AG08395 (cell line): Measurements from ENCODE around the gene PRAMEF11.
"Not testable (repeated sequence)": the region's sequence is repeated elsewhere in the genome, so short reads cannot be mapped to it uniquely, and the experiment has no call there.

Experiments
- DNase-seq: peaks from one replicate; pipeline ENCODE4 v3.0.0; 2012; ENCODE audit warnings: mixed read lengths, low spot score

Gene PRAMEF11

DNA sequence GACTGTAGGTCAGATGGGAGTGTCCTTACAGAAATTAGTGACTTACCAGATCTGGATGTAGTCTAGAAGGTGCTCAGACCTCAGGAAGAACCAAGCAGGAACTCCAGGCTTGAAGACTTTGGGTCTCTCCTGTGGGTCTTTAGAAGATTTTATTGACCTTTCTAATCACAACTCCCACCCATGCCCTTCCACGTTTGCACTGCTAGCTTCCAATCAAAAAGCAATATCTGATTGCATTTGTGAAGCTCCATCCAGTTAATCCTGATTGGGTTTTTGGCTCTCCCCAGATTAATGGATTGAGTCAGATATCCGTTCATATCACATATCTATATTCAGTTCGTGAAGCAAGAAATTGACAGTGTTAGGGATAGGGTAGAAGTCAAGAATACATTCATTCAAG is at the start of gene PRAMEF11:
PRAMEF11 (minus strand) TSS at position 101 of the 400 bp plus-strand sequence. CDS start 2,621 bp downstream, outside the sequence.
- DNase-seq = not testable (repeated sequence)

DNA sequence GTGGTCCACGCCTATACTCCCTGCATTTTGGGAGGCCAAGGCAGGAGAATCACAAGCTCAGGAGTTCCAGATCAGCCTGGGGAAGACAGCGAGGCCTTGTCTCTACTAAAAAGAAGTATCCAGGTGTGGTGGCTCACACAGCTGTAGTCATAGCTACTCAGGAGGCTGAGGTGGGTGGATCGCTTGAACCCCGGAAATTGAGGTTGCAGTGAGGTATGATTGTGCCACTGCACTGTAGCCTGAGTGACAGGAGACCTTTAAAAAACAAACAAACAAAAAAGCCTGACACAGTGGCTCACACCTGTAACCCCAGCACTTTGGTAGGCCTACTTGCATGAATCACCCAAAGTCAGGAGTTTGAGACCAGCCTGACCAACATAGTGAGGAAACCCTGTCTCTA is 47.2 kb upstream of the PRAMEF11 start:
- not testable (repeated sequence) for DNase-seq

DNA sequence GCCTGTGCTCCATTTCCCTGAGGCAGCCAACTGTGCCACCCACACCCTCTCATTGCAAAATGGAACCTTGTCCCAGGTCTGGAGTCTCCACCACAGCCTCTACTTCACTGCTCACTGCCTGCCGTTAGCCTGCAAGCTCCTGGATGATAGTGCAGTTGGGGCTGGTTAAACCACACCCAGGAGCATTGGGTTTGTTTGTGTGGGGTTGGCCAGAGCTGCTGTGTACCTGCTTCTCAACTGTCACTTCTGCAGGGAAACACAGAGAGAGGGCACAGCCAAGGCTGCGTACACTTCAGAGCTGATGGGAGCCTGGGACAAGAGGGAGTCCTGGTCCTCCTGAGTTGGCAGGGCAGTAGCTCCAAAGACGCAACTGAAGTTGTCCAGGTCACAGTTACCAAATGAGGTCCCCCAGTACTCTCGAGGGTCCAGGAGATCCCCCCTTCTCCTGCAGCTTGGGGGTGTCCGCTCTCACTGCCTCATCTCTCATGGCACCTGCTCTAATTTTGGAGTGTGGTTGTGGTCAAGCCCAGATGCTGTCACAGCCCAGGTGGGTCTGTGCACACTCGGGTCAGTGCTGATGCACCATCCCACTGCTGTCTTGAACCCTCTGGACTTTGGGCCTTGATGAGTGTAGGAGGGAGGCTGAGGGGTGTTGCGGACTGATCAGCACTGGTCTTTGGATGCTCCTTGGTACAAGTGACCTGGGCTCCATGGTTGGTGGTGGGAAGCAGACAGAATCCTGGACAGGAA is 32.1 kb upstream of the PRAMEF11 start:
- not testable (repeated sequence) for DNase-seq

DNA sequence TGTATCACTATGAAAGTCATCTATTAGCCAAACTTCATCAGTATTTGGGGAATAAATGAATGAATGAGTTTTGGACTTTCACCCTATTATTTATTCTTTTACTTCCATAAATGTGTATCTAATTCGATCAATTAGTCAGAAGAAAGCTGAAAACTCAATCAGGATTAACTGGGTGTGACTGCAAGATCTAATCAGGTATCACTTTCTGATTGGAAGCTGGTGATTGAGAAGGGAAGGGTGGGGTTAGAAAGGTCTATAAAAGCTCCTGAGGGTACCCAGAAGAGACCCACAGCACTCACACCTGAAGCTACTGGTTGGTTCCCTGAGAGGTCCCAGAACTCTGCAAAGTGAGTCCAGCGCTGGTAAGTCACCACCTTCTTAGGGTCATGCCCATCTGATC is 25.6 kb upstream of the PRAMEF11 start, which contains the start of gene PRAMEF2:
PRAMEF2 (plus strand) TSS at position 301 of the 400 bp plus-strand sequence. CDS start 1,924 bp downstream, outside the sequence.
- not testable (repeated sequence) for DNase-seq

DNA sequence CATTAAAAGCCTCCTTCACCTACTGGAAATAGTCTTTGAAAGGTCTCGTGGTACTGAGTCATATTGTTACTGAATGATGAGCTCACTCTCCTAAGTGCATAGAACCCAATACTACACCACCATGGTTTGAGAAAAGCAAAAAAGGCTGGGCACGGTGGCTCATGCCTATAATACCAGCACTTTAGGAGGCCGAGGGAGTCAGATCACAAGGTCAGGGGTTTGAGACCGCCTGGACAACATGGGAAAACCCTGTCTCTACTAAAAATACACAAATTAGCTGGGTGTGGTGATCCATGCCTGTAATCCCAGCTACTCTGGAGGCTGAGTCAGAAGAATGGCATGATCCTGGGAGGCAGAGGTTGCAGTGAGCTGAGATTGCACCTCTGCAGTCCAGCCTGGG is 20.6 kb upstream of the PRAMEF11 start:
- DNase-seq = peak; percentile 15

DNA sequence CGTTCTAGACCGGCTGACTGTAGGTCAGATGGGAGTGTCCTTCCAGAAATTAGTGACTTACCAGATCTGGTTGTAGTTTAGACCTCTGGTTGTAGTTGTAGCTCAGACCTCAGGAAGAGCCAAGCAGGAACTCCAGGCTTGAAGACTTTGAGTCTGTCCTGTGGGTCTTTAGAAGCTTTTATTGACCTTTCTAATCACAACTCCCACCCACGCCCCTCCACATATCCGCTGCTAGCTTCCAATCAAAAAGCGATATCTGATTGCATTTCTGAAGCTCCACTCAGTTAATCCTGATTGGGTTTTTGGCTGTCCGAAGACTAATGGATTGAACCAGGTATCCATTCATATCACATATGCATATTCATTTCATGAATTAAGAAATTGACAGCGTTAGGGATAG is 17.4 kb upstream of the PRAMEF11 start, which contains the start of gene HNRNPCL1:
HNRNPCL1 (minus strand) TSS at position 101 of the 400 bp plus-strand sequence. CDS start 431 bp downstream, outside the sequence.
- DNase-seq = not testable (repeated sequence)

DNA sequence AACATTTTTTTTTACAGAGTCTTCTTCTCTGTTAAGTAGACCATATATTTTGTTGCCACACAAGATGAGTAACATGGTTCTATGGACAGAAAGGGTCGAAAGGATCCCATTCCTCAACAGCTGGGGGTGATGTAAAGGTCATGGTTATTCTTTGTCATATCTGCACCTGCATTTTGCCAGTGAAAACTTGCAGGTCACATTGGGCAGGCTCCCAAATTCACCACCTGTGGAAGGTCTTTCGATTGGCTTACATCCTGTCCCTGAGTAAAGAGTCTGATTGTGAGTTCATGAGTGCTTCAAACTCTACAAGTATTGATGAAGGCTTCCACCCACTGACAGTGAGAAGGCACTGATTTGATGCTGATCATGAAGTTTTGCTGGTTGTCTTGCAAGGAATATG is 2.0 kb upstream of the PRAMEF11 start:
- DNase-seq = not testable (repeated sequence)

DNA sequence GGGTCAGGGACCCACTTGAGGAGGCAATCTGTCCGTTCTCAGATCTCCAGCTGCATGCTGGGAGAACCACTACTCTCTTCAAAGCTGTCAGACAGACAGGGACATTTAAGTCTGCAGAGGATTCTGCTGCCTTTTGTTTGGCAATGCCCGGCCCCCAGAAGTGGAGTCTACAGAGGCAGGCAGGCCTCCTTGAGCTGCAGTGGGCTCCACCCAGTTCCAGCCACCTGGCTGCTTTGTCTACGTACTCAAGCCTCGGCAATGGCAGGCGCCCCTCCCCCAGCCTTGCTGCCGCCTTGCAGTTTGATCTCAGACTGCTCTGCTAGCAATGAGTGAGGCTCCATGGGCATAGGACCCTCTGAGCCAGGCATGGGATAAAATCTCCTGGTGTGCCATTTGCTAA is 12.1 kb downstream of the PRAMEF11 start:
- DNase-seq = not testable (repeated sequence)

DNA sequence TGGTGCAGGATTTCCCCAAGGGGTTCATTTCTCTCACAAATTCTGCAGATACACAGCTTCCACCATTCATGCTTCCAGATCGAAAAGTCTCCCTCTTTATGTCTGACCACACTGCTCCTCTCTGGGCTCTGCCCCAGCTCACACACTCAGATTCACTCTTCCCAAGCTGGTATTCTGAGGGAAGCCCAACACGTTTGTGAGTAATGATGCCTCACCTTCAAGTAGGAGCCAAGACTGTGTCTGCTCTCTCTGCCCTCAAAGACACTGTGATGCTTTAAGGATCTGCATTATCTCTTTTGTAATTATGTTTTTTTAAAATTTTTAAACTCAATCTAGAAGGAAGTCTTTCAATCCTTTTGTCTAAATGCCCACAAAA is 19.8 kb downstream of the PRAMEF11 start:
- DNase-seq = no peak

DNA sequence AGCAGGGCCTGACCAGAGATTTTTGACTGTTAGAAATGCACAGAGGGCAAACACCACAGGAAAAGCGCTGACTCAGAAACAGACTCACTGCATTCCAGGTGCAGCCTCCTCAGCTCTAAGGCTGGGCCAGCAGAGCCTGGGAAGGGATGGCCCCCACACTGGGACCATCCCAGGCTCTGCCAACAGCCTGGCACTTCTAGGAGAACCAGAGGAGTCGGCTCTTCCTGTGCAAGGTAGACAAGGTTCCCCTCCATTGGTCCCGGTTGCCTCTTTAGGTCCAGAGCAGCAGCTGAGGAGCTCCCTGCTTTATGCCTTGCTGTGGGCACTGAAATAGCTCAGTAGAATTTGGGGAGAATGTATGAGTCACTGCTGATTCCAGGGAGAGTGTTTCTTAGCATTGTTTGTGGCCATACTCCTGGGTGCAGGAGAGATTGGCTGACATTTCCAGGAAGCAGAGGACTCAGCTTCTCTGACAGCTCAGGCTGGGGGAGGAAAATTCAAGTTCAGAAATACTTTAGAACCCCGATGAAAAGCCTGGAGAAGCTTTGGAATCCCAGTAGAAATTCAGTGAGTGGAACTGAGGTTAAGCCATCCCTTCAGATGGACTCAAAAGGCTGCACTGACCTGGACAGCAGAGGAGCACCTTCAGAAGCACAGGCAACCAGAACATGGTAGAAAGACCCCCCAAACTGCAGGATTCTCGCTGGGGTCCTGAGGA is 20.4 kb downstream of the PRAMEF11 start:
- peak; percentile 44 for DNase-seq

DNA sequence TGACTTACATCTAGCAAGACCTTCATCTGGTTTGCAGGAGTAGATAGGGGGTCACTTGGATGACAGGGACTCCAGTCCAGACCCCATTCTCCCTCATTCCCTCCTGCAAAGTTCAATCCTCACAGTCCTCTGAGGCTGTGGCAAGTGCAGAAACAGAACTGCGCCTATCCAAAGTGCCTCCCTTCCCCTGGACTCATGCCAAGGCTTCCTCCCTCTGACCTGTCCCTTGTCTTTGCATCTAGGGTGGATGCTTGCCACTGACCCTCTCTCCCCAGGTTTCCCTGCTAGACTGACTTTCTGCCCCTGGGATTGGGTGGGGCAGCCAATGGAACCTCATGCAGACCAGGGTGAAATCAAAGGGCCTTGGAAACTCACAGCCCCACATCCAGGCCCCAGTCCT is 21.3 kb downstream of the PRAMEF11 start:
- DNase-seq = no peak

DNA sequence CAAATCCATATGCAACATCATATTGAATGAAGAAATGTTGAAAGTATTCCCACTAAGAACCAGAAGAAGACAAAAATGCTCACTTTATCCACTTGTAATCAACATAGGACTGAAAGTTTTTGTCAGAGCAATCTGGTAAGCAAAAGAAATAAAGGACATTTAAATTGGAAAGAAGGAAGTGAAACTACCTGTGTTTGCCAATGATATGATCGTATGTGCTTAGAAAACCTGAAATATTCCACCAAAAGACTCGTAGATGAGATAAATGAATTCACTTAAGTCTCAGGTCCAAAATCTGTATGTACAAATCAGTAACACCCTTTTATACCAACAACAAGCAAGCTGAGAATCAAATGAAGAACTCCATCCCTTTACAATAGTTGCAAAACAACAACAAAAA is 31.5 kb downstream of the PRAMEF11 start:
- DNase-seq = no peak

DNA sequence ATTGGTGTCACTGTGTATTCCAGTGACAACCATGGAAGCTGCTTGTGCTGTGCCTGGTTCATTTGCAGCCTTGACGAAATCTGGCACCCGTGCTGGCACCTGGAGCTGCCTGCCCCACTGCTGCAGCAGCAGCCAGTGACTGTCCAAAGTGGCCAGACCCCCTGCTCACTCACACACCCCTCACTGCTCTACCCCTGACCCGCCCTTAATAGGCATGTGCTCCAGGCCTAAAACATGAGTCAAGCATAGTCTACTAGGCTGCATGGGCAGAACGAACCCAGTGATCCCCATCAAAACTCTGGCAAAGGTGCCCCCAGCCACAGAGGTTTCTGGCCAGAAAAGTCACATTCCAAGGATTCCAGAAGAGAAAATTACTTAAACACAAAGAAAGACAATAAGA is 32.3 kb downstream of the PRAMEF11 start:
- DNase-seq = peak; percentile 3

DNA sequence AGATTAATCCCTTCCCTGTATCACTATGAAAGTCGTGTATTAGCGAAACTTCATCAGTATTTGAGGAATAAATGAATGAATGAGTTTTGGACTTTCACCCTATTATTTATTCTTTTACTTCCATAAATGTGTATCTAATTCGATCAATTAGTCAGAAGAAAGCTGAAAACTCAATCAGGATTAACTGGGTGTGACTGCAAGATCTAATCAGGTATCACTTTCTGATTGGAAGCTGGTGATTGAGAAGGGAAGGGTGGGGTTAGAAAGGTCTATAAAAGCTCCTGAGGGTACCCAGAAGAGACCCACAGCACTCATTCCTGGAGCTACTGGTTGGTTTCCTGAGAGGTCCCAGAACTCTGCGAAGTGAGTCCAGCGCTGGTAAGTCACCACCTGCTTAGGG is 40.1 kb downstream of the PRAMEF11 start, which contains the start of gene PRAMEF1:
PRAMEF1 (plus strand) TSS at position 301 of the 400 bp plus-strand sequence. CDS start 1,831 bp downstream, outside the sequence.
- DNase-seq = not testable (repeated sequence)

DNA sequence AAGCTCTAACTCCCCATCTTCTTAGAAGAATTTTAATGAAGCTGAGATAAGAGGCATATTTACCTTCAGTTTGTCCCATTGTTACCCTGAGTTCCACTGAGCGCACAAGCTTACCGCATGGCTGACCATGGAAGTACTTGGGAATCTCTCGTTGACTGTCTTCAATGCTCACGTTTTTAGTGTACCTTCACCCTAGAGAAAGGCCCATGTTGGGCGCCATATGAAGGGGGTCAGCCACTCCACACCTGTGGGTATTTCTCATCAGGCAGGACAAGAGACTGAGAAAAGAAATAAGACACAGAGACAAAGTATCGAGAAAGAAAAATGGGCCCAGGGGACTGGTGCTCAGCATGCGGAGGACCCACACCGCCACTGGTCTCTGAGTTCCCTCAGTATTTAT is 46.5 kb downstream of the PRAMEF11 start:
- DNase-seq = not testable (repeated sequence)

DNA sequence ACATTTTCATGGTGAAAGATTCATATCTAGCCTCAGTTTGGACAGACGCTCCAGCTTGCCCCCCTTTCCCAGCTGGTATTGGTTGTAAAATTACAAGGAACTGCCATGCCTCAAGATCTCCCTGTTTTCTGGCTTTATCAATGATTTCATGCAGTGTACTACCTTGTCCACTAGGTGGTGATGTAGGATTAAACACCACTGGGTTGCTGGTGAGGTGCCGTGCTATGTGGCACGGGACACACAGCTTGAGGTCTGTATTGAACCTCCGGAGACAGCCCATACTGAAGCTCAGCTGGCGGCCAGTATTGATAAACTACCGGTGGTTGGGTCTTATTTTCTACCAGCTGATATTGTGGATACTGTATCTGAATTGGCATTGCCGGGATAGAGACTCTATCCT is 47.4 kb downstream of the PRAMEF11 start:
- DNase-seq = not testable (repeated sequence)

DNA sequence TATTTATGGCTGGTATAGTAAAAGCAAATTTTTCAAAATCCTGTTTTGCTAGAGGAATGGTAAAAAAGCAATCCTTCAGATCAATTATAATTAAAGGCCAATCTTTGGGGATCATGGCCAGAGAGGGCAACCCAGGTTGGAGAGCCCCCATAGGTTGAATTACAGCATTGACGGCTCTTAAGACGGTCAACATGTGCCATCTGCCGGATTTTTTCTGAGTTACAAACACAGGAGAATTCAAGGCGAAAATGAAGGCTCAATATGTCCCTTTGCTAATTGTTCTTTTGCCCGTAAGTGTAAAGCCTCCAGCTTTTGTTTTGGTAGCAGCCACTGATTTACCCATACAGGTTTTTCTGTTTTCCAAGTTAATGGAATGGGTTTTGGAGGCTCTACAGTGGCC is 49.7 kb downstream of the PRAMEF11 start:
- not testable (repeated sequence) for DNase-seq

DNA sequence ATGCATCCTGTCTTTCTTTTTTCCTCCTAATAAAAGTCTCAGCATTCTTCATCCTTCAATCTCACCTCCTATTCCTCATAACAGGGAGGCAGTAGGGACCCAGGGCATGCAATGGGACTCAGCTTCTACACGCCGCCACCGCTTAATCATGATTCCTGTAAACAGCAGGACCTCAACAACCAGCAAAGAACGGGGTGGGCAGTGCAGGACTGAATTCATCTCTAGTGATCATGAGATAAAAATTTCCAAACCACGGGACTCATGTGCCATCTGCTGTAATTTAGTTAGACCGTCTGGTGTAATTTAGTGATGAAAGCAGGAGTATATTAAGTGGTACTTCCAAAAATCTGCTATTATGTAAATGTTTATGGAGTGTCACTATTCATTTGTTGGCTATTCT is 52.3 kb downstream of the PRAMEF11 start:
- DNase-seq = peak; percentile 15

DNA sequence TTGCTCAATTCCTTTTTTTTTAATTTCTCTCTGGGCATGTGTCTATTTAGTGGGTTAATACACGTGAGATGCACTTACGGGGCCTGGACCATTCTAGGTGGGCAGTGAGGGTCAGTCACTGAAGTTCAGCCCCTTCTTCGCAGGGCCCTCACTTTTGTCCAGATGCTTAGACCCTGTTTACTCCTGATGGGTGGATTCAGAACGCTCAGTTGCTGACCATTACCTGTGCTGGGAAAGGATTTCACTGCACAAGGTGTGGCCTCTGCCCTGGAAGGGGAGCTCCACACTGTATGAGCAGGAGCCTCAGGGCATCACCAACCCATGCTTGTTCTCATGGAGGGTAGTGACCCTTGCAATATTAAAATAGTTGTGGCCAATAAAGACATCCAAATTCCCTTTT is 53.1 kb downstream of the PRAMEF11 start:
- no peak for DNase-seq

DNA sequence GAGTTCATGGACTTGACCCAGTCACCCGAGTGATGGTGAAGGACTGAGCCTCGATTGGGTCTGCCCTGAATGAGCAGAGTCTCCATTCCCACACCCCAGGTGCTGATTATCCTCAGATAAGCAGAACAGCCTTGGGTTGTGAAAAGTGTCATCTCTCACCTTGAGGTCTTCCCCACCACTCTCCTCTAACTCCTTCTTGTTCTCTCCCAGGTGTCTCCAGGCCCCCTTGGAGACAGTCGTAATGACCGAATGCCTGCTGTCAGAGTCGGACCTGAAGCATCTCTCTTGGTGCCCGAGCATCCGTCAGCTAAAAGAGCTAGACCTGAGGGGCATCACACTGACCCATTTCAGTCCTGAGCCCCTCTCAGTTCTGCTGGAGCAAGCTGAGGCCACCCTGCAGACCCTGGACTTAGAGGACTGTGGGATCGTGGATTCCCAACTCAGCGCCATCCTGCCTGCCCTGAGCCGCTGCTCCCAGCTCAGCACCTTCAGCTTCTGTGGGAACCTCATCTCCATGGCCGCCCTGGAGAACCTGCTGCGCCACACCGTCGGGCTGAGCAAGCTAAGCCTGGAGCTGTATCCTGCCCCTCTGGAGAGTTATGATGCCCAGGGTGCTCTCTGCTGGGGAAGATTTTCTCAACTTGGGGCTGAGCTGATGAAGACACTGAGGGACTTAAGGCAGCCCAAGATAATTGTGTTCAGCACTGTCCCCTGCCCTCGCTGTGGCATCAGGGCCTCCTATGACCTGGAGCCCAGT is 54.2 kb downstream of the PRAMEF11 start:
- no peak for DNase-seq

DNA sequence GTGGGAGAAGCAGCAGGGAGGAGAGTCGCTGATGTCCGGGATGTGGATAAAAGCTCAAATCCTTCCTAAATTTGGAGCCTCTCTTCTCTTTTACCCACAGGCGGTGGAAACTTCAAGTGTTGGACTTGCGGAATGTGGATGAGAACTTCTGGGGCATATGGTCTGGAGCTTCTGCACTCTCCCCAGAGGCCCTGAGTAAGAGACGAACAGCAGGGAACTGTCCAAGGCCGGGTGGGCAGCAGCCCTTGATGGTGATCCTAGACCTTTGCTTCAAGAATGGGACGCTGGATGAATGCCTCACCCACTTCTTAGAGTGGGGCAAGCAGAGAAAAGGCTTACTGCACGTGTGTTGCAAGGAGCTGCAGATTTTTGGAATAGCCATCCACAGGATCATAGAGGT is 55.8 kb downstream of the PRAMEF11 start:
- no peak for DNase-seq

DNA sequence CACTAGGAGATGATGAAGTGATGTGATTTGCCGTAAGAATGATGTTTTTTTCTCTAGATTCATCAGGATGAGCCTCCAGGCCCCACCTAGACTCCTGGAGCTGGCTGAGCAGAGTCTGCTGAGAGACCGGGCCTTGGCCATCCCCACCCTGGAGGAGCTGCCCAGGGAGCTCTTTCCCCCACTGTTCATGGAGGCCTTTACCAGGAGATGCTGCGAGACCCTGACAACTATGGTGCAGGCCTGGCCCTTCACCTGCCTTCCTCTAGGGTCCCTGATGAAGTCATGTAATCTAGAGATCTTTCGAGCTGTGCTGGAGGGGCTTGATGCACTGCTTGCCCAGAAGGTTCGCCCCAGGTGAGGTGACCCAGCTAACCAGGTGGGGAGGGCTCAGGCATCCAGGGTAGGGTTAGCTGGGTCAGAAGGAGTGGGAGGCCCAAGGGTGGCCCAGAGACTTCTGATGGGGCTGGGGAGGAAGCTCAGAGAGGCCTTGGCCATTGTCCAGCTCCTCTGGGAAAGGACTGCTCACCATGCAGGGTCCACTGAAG is 56.3 kb downstream of the PRAMEF11 start:
- DNase-seq = no peak
